GM18498 (cell line): ENCODE measurements around the gene RACGAP1.
A peak's percentile ranks its signal among the peaks of the same experiment; 100 is the strongest.
"Not testable (repeated sequence)": the region's sequence is repeated elsewhere in the genome, so short reads cannot be mapped to it uniquely, and the experiment has no call there.

Experiments
- ATAC-seq: cut with Tn5 transposase; IDR thresholded peaks from one replicate; pipeline ENCODE4 v1.9.1; 2021; ENCODE audit warnings: mild to moderate bottlenecking, moderate library complexity; ENCODE audit not compliant: unreplicated experiment

Gene RACGAP1

GRCh38 chr12:50032854-50033581 lies 7.7 kb upstream of the RACGAP1 start:
- ATAC-seq = no peak

DNA sequence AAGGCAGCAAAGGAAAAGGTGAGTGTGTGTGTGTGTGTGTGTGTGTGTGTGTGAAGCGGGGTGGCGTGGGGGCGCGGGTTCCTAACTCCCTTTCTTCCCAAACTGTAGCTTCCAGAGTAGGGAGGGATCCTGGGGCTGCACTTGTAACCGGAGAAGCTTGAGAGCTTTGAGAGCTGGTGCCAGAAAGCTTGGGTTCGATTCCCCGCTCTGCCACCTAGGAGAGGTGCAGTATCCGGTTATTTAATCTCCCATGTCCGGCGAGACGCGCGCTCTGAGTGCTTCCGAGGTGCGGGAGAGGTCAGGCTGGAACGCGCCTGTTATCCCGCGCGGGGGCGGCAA lies 7.2 kb upstream of the RACGAP1 start:
- no peak for ATAC-seq

DNA sequence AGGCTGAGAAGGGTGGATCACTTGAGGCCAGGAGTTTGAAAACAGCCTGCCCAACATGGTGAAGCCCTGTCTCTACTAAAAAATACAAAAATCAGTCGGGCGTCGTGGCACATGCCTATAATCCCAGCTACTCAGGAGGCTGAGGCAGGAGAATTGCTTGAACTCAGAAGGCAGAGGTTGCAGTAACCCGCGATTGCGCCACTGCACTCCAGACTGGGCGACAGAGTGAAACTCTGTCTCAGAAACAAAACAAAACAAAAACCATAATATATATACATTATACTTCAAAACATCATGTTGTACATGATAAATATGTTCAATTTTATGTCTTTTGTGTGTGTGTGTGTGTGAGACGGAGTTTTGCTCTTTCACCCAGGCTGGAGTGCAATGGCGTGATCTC lies 5.2 kb upstream of the RACGAP1 start:
- not testable (repeated sequence) for ATAC-seq

DNA sequence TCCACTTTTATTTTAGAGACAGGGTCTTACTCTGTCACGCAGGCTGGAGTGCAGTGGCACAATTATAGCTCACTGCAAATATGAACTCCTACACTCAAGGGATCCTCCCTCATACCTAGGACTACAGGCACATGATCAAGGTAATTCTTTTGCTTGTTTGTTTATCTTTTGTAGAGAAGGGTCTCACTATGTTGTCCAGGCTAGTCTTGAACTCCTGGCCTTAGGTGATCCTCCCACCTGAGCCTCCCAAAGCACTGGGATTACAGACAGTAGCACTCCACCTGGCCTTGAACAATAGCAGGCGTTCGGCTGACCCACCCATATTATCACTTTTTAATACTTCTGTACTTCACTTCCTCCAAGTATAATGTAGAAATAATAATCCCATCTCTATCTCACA lies 1.4 kb upstream of the RACGAP1 start:
- no peak for ATAC-seq

GRCh38 chr12:50024805-50025186 lies 498 bp downstream of the RACGAP1 start:
- peak; percentile 11 for ATAC-seq

- no peak for ATAC-seq
These were observed 1.1 kb downstream of the RACGAP1 start for GRCh38 chr12:50024227-50024626.

- no peak for ATAC-seq
These were observed 2.4 kb downstream of the RACGAP1 start for GRCh38 chr12:50022903-50023302.

DNA sequence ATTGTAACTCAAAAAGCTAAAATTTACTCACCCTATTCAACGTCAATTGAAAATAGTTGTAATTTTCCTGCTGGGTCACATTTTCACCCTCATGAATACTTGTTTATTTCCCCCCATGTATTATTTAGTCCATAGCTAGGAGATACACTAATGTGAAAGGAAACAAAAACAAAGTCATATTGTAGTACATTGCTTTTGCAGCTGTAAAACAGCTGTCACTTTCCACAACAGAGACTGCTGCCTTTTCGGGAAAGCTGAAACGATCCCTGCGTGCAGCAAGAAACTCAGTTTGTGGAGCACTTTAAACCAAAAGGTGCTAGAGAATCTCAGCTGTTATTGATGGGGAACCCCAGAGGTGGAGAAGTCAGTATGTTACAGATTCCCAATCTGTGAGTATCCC lies 4.3 kb downstream of the RACGAP1 start:
- ATAC-seq = no peak

DNA sequence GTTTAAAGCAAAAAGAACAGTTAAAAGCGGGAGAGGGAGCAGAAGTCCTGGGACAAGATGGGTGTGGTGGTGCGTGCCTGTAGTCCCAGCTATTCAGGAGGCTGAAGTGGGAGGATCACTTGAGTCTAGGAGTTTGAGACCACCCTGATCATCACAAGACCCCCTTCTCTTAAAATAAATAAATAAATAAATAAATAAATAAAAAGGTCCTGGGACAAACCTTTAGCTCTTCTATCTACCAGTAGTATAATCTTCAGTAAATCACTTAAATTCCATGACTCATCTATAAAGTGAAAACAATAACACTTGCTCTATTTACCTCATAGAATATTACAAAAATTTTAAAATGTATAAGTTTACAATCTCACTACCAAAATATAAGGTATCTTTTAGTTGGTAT lies 5.8 kb downstream of the RACGAP1 start:
- ATAC-seq = no peak

DNA sequence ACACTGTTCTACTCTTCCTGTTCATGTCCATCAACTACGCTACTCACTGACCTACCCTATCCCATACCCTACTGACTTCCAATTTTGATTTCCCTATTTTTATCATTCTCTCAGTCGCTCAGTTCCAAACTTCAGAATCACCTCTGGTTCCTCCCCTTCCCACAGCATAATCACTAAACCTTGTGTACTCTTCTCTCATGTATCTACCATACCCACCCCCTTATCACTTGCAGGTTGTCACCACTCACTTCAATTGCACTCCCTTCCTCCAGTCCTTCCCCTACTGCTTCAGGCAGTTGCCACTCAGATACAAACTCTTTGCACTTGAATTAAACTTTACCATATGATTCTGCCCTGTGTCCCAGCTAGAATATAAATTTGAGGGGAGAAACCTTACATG lies 6.3 kb downstream of the RACGAP1 start:
- ATAC-seq = no peak

DNA sequence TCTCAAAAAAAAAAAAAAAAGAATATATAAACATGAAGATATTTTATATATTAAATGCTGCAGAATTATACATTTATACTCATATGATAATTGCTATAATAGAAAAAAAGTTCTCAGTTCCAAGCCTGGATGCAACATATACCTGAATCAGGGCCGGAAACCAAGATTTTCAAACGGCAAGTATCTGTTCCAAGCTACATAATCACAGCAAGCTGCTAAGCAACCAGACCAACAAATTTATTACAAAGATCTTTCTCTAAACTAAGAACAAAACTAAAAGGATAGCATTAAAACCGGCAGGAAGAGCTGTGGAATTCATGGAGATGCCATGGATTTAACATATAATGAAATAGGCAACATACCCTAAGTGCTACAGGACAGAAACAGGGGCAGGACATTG lies 7.1 kb downstream of the RACGAP1 start:
- no peak for ATAC-seq

- ATAC-seq = no peak
These were observed 7.7 kb downstream of the RACGAP1 start for GRCh38 chr12:50017641-50018040.

DNA sequence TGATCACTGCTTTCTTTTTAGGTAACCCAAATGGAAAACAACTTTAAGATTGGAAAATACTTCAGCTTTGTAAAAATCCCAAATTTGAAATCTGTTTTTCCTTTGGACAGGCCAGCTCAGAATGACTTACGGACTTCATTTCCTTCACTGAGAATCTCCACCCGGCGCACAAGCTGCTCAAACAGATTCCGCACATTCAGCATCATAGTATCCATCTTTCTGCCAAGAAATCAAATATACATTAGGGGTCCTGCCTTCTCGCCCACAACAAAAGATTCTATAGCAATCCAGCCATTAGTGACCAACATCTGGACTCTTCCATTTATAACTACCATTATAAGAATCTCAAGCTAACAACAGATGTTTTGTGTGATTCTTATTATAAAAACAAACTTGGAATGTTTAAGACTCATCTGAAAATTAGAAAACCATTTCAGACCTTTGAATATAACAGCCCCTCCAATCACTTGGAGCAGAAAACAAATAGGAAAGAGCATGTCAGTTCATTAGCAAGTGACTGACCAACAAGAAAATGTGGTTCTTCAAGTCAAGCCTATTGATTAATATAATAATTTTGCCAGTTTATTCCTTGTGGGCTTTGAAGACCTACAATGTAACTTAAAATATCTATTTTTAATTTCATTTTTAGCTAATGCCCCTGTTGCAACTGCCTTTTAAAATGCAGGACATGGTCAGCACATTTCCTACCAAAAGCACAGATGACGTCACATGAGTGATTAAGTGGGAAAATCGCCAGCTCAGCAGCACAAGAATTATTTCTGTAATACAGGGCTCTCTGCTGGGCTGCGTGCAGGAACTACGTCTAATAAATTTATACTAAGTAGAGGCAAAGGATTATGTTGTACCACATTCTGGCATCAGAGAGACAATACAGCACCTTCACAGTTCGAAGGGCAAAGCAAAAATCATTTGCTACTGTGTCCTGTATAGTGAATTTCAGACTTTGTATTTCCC lies 8.5 kb downstream of the RACGAP1 start:
- no peak for ATAC-seq

DNA sequence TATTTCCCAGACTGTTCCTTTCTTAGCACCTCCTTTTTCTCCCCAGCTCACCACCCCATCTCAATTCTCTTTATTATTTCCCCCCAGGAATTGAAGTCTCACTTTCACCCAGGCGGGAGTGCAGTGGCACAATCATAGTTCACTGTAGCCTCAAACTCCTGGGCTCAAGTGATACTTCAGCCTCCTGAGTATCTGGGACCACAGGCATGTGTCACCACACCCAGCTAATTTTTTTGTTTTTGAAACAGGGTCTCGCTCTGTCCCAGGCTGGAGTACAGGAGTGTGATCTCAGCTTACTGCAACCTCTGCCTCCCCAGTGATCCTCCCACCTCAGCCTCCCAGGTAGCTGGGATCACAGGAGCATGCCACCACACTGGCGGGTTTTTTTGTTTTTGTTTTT lies 11.0 kb downstream of the RACGAP1 start:
- no peak for ATAC-seq

DNA sequence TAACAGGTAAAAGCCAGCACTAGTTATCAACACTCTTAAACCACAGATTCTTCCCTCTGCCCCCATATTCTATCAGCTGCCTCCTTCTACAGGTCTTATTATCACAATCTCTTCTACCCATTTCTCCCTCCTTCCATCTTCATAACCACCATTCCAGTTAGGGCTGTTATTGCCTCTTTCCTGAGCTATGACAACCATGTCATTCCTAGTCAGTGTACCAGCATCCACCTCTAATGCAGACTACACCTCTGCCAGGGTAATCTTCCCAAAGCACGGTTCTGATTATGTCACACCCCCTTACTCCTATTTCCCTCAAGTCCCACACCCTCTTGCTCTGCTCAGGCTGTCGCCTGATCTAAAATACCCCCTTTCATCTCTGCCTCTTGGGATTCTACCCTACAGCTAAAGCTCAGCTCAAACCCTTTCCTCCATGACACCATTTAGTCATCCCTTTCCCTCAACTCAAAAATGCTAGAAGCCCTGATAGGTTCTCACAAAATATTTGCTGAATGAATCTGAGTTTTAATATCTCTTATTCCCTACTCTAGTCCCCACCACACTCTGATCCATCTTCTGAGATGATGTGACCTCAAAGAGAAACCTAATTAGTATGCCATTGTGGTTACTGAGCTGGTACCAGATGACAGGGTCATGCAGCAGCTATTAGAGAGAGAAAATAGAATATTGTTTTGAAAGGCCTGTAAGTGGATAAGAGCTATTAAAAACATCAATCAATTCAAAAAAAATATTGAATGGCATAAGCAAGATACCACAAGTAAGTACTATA lies 11.7 kb downstream of the RACGAP1 start:
- no peak for ATAC-seq

- ATAC-seq = no peak
These were observed 18.4 kb downstream of the RACGAP1 start for GRCh38 chr12:50006754-50007442.

- no peak for ATAC-seq
These were observed 19.0 kb downstream of the RACGAP1 start for GRCh38 chr12:50006280-50006679.

DNA sequence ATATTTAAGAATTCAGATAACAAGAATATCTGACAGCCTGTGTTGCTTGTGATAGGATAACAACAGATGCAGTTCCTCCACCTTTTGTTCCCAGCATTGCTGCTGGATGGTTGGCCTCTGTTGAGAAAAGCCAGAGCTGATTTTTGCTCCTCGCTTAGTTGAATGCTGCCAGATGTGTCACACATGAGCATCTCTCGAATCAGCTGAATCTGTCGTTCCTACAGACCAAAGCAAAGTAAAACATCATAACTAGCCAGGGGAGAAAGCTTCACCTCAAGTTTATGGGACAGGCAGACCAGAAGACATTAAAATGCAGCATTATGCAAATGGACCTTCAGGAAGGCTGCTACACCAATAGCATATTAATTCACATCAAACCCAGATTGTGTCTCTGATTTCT lies 20.1 kb downstream of the RACGAP1 start:
- no peak for ATAC-seq

- ATAC-seq = no peak
These were observed 20.6 kb downstream of the RACGAP1 start for GRCh38 chr12:50004696-50005095.

DNA sequence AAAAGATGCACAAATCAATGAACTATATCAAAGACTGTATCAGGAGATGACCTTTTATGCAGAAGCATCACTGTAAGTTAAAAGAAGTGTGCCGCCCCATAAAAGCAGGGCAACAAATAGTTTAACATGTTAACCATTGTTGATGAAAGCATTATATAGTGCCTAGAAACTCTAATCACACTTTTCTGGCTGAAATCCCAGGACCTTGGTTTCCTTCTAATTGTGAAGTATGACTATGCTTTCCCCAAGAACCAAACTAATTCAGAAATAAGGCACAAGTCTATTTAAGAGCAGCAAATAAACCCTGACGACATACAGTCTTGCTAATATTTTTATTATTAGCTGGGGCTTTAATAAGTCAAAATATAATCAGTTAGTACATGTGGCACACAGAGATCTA lies 21.7 kb downstream of the RACGAP1 start:
- ATAC-seq = no peak

- no peak for ATAC-seq
These were observed 26.8 kb downstream of the RACGAP1 start for GRCh38 chr12:49998453-49998852.
